Fibroblast of lung (primary cell): Measurements from ENCODE around the gene LIPE. TPM values are rescaled to one million over a fixed set of nuclear protein-coding genes. Genes with fewer than 3 reads are reported as not detected.

Experiments used
- DNase-seq, 2 donors: peaks; one replicate each; pipeline versions ENCODE4 v3.0.0 to v3.0.0-alpha.2; 2010; ENCODE audit warnings: low read depth in 2 of 2
- H2AFZ ChIP-seq: 2 replicates; pipeline ENCODE4 v1.5.1; 2012; ENCODE audit warnings: low read length, control low read depth, inconsistent platforms
- H3K27ac ChIP-seq: 2 replicates; pipeline ENCODE4 v1.5.1; 2011; ENCODE audit warnings: low read length, control low read depth; ENCODE audit not compliant: insufficient read depth
- H3K27me3 ChIP-seq: 2 replicates; pipeline ENCODE4 v1.5.1; 2011; ENCODE audit warnings: mild to moderate bottlenecking, low read length; ENCODE audit not compliant: control insufficient read depth, insufficient read depth
- H3K36me3 ChIP-seq: 2 replicates; pipeline ENCODE4 v1.5.1; 2011; ENCODE audit warnings: low read length; ENCODE audit not compliant: control insufficient read depth, insufficient read depth
- H3K4me1 ChIP-seq: 2 replicates; pipeline ENCODE4 v1.5.1; 2011; ENCODE audit warnings: low read length; ENCODE audit not compliant: control insufficient read depth, insufficient read depth; ENCODE audit errors: extremely low read depth
- H3K4me2 ChIP-seq: 2 replicates; pipeline ENCODE4 v1.5.1; 2011; ENCODE audit warnings: low read length, control low read depth; ENCODE audit not compliant: insufficient read depth; ENCODE audit errors: extremely low read depth
- H3K4me3 ChIP-seq, 4 experiments: fragments of 200-600 bp in 1 of 4; sonication (generic) in 1 of 4; replicated peaks in 1 of 4; 2 replicates each; pipeline ENCODE4 v1.5.1; 2011 to 2016; ENCODE audit warnings: low read length in 4 of 4, low read depth in 3 of 4, mild to moderate bottlenecking in 3 of 4, control low read depth in 2 of 4, inconsistent platforms in 1 of 4, mixed read lengths in 1 of 4; ENCODE audit not compliant: insufficient read depth in 1 of 4; ENCODE audit errors: control extremely low read depth in 1 of 4
- H3K79me2 ChIP-seq: 2 replicates; pipeline ENCODE4 v1.5.1; 2012; ENCODE audit warnings: mild to moderate bottlenecking, low read length, inconsistent platforms; ENCODE audit not compliant: control insufficient read depth, insufficient read depth
- H3K9ac ChIP-seq: 2 replicates; pipeline ENCODE4 v1.5.1; 2011; ENCODE audit warnings: mild to moderate bottlenecking, low read length, control low read depth; ENCODE audit not compliant: insufficient read depth
- H3K9me3 ChIP-seq: 2 replicates; pipeline ENCODE4 v1.5.1; 2012; ENCODE audit warnings: low read depth, low read length; ENCODE audit not compliant: control insufficient read depth, insufficient read depth
- H4K20me1 ChIP-seq: 2 replicates; pipeline ENCODE4 v1.5.1; 2011; ENCODE audit warnings: low read length; ENCODE audit not compliant: control insufficient read depth, insufficient read depth; ENCODE audit errors: extremely low read depth
- CTCF ChIP-seq, 2 donors: IDR thresholded peaks in 1 of 2; conservative IDR thresholded peaks in 1 of 2; 1 replicate in 1 of 2; 2 replicates in 1 of 2; pipeline ENCODE4 v1.5.1; 2011 to 2012; ENCODE audit warnings: low read length in 2 of 2, control low read depth in 1 of 2, inconsistent platforms in 1 of 2, low read depth in 1 of 2, mild to moderate bottlenecking in 1 of 2
- EZH2 ChIP-seq: IDR thresholded peaks from 2 replicates; pipeline ENCODE4 v1.5.1; 2012; ENCODE audit warnings: low read length, control low read depth, mild to moderate bottlenecking; ENCODE audit errors: missing control alignments
- polyA plus RNA-seq, 2 donors: library from polyadenylated mRNA; depleted of rRNA in 1 of 2; stranded (reverse) in 1 of 2; unstranded in 1 of 2; fragments of >200 nt; gene quantifications; 2 replicates each; pipeline ENCODE4 v1.2.1, GENCODE V29; 2011 to 2012; ENCODE audit warnings: missing spikeins in 1 of 2
- total RNA-seq: library from RNA; depleted of rRNA; stranded (reverse); fragments of >200 nt; gene quantifications from 2 replicates; pipeline ENCODE4 v1.2.1, GENCODE V29; 2014

The LIPE gene
- total and polyA plus RNA-seq, 2 donors (not counting 1 experiment from before 2014, with no cell fraction given) = 1.1 to 1.7 TPM

- no peak for DNase-seq
- no peaks in the 10 kb centered on the region for H4K20me1 ChIP-seq
- H3K27me3 ChIP-seq = no peaks in the 10 kb centered on the region
- no peak overlapping the region for H3K4me2 ChIP-seq
- no peaks in the 10 kb centered on the region for H3K9me3 ChIP-seq
- H3K36me3 ChIP-seq = no peaks in the 10 kb centered on the region
- H2AFZ ChIP-seq = no peak overlapping the region
- no peaks in the 10 kb centered on the region for H3K79me2 ChIP-seq
- no peak for TF ChIP-seq CTCF (conservative IDR thresholded peaks at IDR 0.05 in 1 of 2, IDR thresholded peaks at IDR 0.05 in 1 of 2; ENCODE audit: low read depth in 1 of 2, low read length in 2 of 2)
- no peak for TF ChIP-seq EZH2
- H3K9ac ChIP-seq = no peak overlapping the region
- H3K27ac ChIP-seq = no peak overlapping the region
- H3K4me3 ChIP-seq = no peak overlapping the region
- H3K4me1 ChIP-seq = peaks cover 5% of the 10 kb centered on the region
Measured at GRCh38 chr19:42421591-42422031, 5.6 kb downstream of the LIPE start.

GRCh38 chr19:42421101-42421500 is 6.1 kb downstream of the LIPE start:
- H3K36me3 ChIP-seq = no peaks in the 10 kb centered on the region
- no peak overlapping the region for H3K4me3 ChIP-seq
- peaks cover 5% of the 10 kb centered on the region for H3K4me1 ChIP-seq
- no peak overlapping the region for H3K9ac ChIP-seq
- no peaks in the 10 kb centered on the region for H4K20me1 ChIP-seq
- H3K27me3 ChIP-seq = no peaks in the 10 kb centered on the region
- no peak for DNase-seq
- TF ChIP-seq CTCF (conservative IDR thresholded peaks at IDR 0.05 in 1 of 2, IDR thresholded peaks at IDR 0.05 in 1 of 2; ENCODE audit: low read depth in 1 of 2, low read length in 2 of 2) (no peak), EZH2 (no peak)
- no peaks in the 10 kb centered on the region for H3K9me3 ChIP-seq
- H2AFZ ChIP-seq = no peak overlapping the region
- no peaks in the 10 kb centered on the region for H3K79me2 ChIP-seq
- H3K27ac ChIP-seq = no peak overlapping the region
- no peak overlapping the region for H3K4me2 ChIP-seq

DNA sequence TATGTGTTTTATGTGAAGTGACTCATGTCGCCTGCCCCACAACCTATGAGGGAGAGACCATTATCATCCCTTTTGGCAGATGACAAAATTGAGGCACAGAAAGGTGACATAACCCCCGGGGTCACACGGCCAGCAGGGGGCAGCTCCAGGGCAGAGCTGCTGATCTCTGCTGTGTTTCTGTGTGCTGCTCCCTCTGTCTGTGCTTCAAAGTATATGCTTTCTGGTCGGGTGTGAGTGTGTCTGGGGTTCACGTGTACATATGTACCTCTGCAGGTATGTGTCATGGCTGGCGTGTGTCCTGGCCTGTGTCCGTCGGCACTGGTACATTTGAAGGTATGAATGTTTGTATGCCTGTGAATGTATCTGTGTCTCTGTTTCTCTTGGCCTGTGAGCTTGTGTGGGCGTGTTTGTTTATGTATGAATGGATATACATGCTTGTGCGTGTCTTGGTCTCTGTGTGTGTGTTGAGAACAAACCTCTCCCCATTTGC is 7.1 kb downstream of the LIPE start:
- Histone ChIP-seq H3K79me2 (no peaks in the 10 kb centered on the region), H3K9ac (no peak overlapping the region), H3K4me3 (no peak overlapping the region), H3K9me3 (no peaks in the 10 kb centered on the region), H4K20me1 (no peaks in the 10 kb centered on the region), H2AFZ (no peak overlapping the region), H3K36me3 (no peaks in the 10 kb centered on the region), H3K27ac (no peak overlapping the region), H3K27me3 (no peaks in the 10 kb centered on the region), H3K4me2 (no peak overlapping the region), H3K4me1 (peaks cover 5% of the 10 kb centered on the region)
- TF ChIP-seq CTCF (conservative IDR thresholded peaks at IDR 0.05 in 1 of 2, IDR thresholded peaks at IDR 0.05 in 1 of 2; ENCODE audit: low read depth in 1 of 2, low read length in 2 of 2) (peak; percentile 37 to 72), EZH2 (no peak)
- DNase-seq = peak; percentile 28 to 53
